ENCODE results near the gene C4orf51. TPM values are rescaled to one million over a fixed set of nuclear protein-coding genes. Genes with fewer than 3 reads are reported as not detected.

The C4orf51 gene
- total RNA-seq, 1 donor from 2014 or later = not detected

GRCh38 chr4:145732895-145733880 is 53.2 kb downstream of the C4orf51 start:
- Mint-ChIP-seq H3K27me3 (ENCODE audit: low read depth) (no peaks in the 10 kb centered on the region), H3K36me3 (no peaks in the 10 kb centered on the region), H3K27ac (peak overlapping the region; percentile 100), H3K9me3 (peaks cover 7% of the 10 kb centered on the region), H3K4me1 (peaks cover 43% of the 10 kb centered on the region), H3K4me3 (peak overlapping the region; percentile 67)
- peak; percentile 89 to 93 for DNase-seq (ENCODE audit: low spot score in 2 of 2, unreplicated experiment in 2 of 2)
- TF ChIP-seq CTCF (IDR thresholded peaks at IDR 0.05; ENCODE audit: unreplicated experiment) = peak; percentile 18

- H3K9me3 Mint-ChIP-seq = peaks cover 7% of the 10 kb centered on the region
- H3K4me1 Mint-ChIP-seq = peaks cover 43% of the 10 kb centered on the region
- no peak for DNase-seq (ENCODE audit: low spot score in 2 of 2, unreplicated experiment in 2 of 2)
- peak overlapping the region; percentile 100 for H3K27ac Mint-ChIP-seq
- TF ChIP-seq CTCF (IDR thresholded peaks at IDR 0.05; ENCODE audit: unreplicated experiment) = no peak
- no peaks in the 10 kb centered on the region for H3K36me3 Mint-ChIP-seq
- peak overlapping the region; percentile 67 for H3K4me3 Mint-ChIP-seq
- H3K27me3 Mint-ChIP-seq (ENCODE audit: low read depth) = no peaks in the 10 kb centered on the region
Measured at GRCh38 chr4:145734031-145734430, 54.1 kb downstream of the C4orf51 start.

- Mint-ChIP-seq H3K4me3 (peak overlapping the region; percentile 32), H3K4me1 (peaks cover 46% of the 10 kb centered on the region)
- no peak for DNase-seq (ENCODE audit: low spot score in 2 of 2, unreplicated experiment in 2 of 2)
Measured at GRCh38 chr4:145734576-145735346, 54.8 kb downstream of the C4orf51 start.

GRCh38 chr4:145735347-145735675 is 55.4 kb downstream of the C4orf51 start:
- Mint-ChIP-seq H3K27ac (peak overlapping the region; percentile 100), H3K27me3 (ENCODE audit: low read depth) (no peaks in the 10 kb centered on the region), H3K4me1 (peaks cover 48% of the 10 kb centered on the region), H3K9me3 (peaks cover 7% of the 10 kb centered on the region), H3K36me3 (no peaks in the 10 kb centered on the region), H3K4me3 (no peak overlapping the region)
- peak in 1 of 2 experiments; percentile 58 for DNase-seq (ENCODE audit: low spot score in 2 of 2, unreplicated experiment in 2 of 2)
- TF ChIP-seq CTCF (IDR thresholded peaks at IDR 0.05; ENCODE audit: unreplicated experiment) = no peak

More at GRCh38 chr4:145734576-145735346, 54.8 kb downstream of the C4orf51 start:
- no peaks in the 10 kb centered on the region for H3K27me3 Mint-ChIP-seq (ENCODE audit: low read depth)
- H3K9me3 Mint-ChIP-seq = peaks cover 7% of the 10 kb centered on the region
- no peak for TF ChIP-seq CTCF (IDR thresholded peaks at IDR 0.05; ENCODE audit: unreplicated experiment)
- H3K36me3 Mint-ChIP-seq = no peaks in the 10 kb centered on the region
- peak overlapping the region; percentile 100 for H3K27ac Mint-ChIP-seq

GRCh38 chr4:145735827-145736226 is 55.9 kb downstream of the C4orf51 start:
- Mint-ChIP-seq H3K27ac (peak overlapping the region; percentile 100), H3K4me3 (no peak overlapping the region), H3K4me1 (peaks cover 52% of the 10 kb centered on the region), H3K27me3 (ENCODE audit: low read depth) (no peaks in the 10 kb centered on the region), H3K9me3 (peaks cover 7% of the 10 kb centered on the region), H3K36me3 (no peaks in the 10 kb centered on the region)
- no peak for TF ChIP-seq CTCF (IDR thresholded peaks at IDR 0.05; ENCODE audit: unreplicated experiment)
- no peak for DNase-seq (ENCODE audit: low spot score in 2 of 2, unreplicated experiment in 2 of 2)

Data from mesothelial cell of epicardium (in vitro differentiated cells).